Activated naive CD4-positive, alpha-beta T cell treated with anti-CD3 and anti-CD28 coated beads, Interleukin-2, amount 50 U/mL, for 24 hours (primary cell): ENCODE measurements around the gene TEX11.

ENCODE experiments used
- H3K27ac Mint-ChIP-seq: one replicate; pipeline ENCODE4 v1.8.0; 2021; ENCODE audit warnings: mild to moderate bottlenecking, mixed read lengths
- H3K27me3 Mint-ChIP-seq: one replicate; pipeline ENCODE4 v1.8.0; 2021; ENCODE audit warnings: mixed read lengths
- H3K36me3 Mint-ChIP-seq: one replicate; pipeline ENCODE4 v1.8.0; 2021; ENCODE audit warnings: mixed read lengths
- H3K4me1 Mint-ChIP-seq: one replicate; pipeline ENCODE4 v1.8.0; 2021; ENCODE audit warnings: mixed read lengths
- H3K4me3 Mint-ChIP-seq: one replicate; pipeline ENCODE4 v1.8.0; 2021; ENCODE audit warnings: mild to moderate bottlenecking, mixed read lengths
- H3K9me3 Mint-ChIP-seq: one replicate; pipeline ENCODE4 v1.8.0; 2021; ENCODE audit warnings: mixed read lengths

The TEX11 gene

GRCh38 chrX:70504772-70505450 lies 403.6 kb downstream of the TEX11 start:
- no peaks in the 10 kb centered on the region for H3K27me3 Mint-ChIP-seq
- no peak overlapping the region for H3K27ac Mint-ChIP-seq
- H3K9me3 Mint-ChIP-seq = no peaks in the 10 kb centered on the region
- H3K36me3 Mint-ChIP-seq = peaks cover 2% of the 10 kb centered on the region
- H3K4me1 Mint-ChIP-seq = no peaks in the 10 kb centered on the region
- no peak overlapping the region for H3K4me3 Mint-ChIP-seq

GRCh38 chrX:70500826-70501225 lies 407.7 kb downstream of the TEX11 start:
- Mint-ChIP-seq H3K36me3 (peaks cover 5% of the 10 kb centered on the region), H3K27ac (no peak overlapping the region), H3K27me3 (no peaks in the 10 kb centered on the region), H3K4me1 (no peaks in the 10 kb centered on the region), H3K4me3 (no peak overlapping the region), H3K9me3 (no peaks in the 10 kb centered on the region)

- no peak overlapping the region for H3K4me3 Mint-ChIP-seq
- no peaks in the 10 kb centered on the region for H3K4me1 Mint-ChIP-seq
- no peak overlapping the region for H3K27ac Mint-ChIP-seq
- H3K27me3 Mint-ChIP-seq = no peaks in the 10 kb centered on the region
- H3K9me3 Mint-ChIP-seq = no peaks in the 10 kb centered on the region
- peaks cover 8% of the 10 kb centered on the region for H3K36me3 Mint-ChIP-seq
Measured at GRCh38 chrX:70498129-70498528, 410.4 kb downstream of the TEX11 start.

- H3K27ac Mint-ChIP-seq = no peak overlapping the region
- H3K36me3 Mint-ChIP-seq = peaks cover 10% of the 10 kb centered on the region
- H3K4me3 Mint-ChIP-seq = no peak overlapping the region
- no peaks in the 10 kb centered on the region for H3K9me3 Mint-ChIP-seq
- H3K4me1 Mint-ChIP-seq = no peaks in the 10 kb centered on the region
- no peaks in the 10 kb centered on the region for H3K27me3 Mint-ChIP-seq
Measured at GRCh38 chrX:70497026-70497425, 411.5 kb downstream of the TEX11 start.

- peaks cover 12% of the 10 kb centered on the region for H3K36me3 Mint-ChIP-seq
- H3K27ac Mint-ChIP-seq = no peak overlapping the region
- H3K4me1 Mint-ChIP-seq = no peaks in the 10 kb centered on the region
- no peaks in the 10 kb centered on the region for H3K9me3 Mint-ChIP-seq
- no peak overlapping the region for H3K4me3 Mint-ChIP-seq
- H3K27me3 Mint-ChIP-seq = no peaks in the 10 kb centered on the region
Measured at GRCh38 chrX:70496491-70496890, 412.0 kb downstream of the TEX11 start.

GRCh38 chrX:70494441-70494840 lies 414.1 kb downstream of the TEX11 start:
- Mint-ChIP-seq H3K4me1 (no peaks in the 10 kb centered on the region), H3K4me3 (no peak overlapping the region), H3K27ac (no peak overlapping the region), H3K36me3 (peaks cover 11% of the 10 kb centered on the region), H3K27me3 (no peaks in the 10 kb centered on the region), H3K9me3 (no peaks in the 10 kb centered on the region)

- Mint-ChIP-seq H3K4me3 (no peak overlapping the region), H3K9me3 (no peaks in the 10 kb centered on the region), H3K4me1 (no peaks in the 10 kb centered on the region), H3K27me3 (no peaks in the 10 kb centered on the region), H3K36me3 (peaks cover 9% of the 10 kb centered on the region), H3K27ac (no peak overlapping the region)
Measured at GRCh38 chrX:70488856-70489255, 419.7 kb downstream of the TEX11 start.

- Mint-ChIP-seq H3K9me3 (no peaks in the 10 kb centered on the region), H3K4me1 (no peaks in the 10 kb centered on the region), H3K27me3 (no peaks in the 10 kb centered on the region), H3K36me3 (peaks cover 5% of the 10 kb centered on the region), H3K27ac (no peak overlapping the region), H3K4me3 (no peak overlapping the region)
Measured at GRCh38 chrX:70485466-70485865, 423.0 kb downstream of the TEX11 start.

- Mint-ChIP-seq H3K9me3 (no peaks in the 10 kb centered on the region), H3K27ac (no peak overlapping the region), H3K4me3 (no peak overlapping the region), H3K4me1 (no peaks in the 10 kb centered on the region), H3K27me3 (no peaks in the 10 kb centered on the region), H3K36me3 (peaks cover 3% of the 10 kb centered on the region)
Measured at GRCh38 chrX:70482300-70482699, 426.2 kb downstream of the TEX11 start.

GRCh38 chrX:70481471-70482270 lies 426.8 kb downstream of the TEX11 start:
- no peak overlapping the region for H3K4me3 Mint-ChIP-seq
- no peaks in the 10 kb centered on the region for H3K27me3 Mint-ChIP-seq
- no peak overlapping the region for H3K27ac Mint-ChIP-seq
- H3K36me3 Mint-ChIP-seq = peaks cover 3% of the 10 kb centered on the region
- H3K4me1 Mint-ChIP-seq = no peaks in the 10 kb centered on the region
- no peaks in the 10 kb centered on the region for H3K9me3 Mint-ChIP-seq

GRCh38 chrX:70480660-70481018 lies 427.9 kb downstream of the TEX11 start:
- Mint-ChIP-seq H3K4me1 (no peaks in the 10 kb centered on the region), H3K9me3 (no peaks in the 10 kb centered on the region)

GRCh38 chrX:70479922-70480659 lies 428.4 kb downstream of the TEX11 start:
- peaks cover 3% of the 10 kb centered on the region for H3K36me3 Mint-ChIP-seq
- H3K4me3 Mint-ChIP-seq = no peak overlapping the region
- no peaks in the 10 kb centered on the region for H3K9me3 Mint-ChIP-seq
- no peaks in the 10 kb centered on the region for H3K27me3 Mint-ChIP-seq
- H3K4me1 Mint-ChIP-seq = no peaks in the 10 kb centered on the region
- H3K27ac Mint-ChIP-seq = no peak overlapping the region

More at GRCh38 chrX:70480660-70481018, 427.9 kb downstream of the TEX11 start:
- no peak overlapping the region for H3K4me3 Mint-ChIP-seq
- H3K27me3 Mint-ChIP-seq = no peaks in the 10 kb centered on the region
- no peak overlapping the region for H3K27ac Mint-ChIP-seq
- H3K36me3 Mint-ChIP-seq = peaks cover 3% of the 10 kb centered on the region

- no peaks in the 10 kb centered on the region for H3K9me3 Mint-ChIP-seq
- H3K4me1 Mint-ChIP-seq = no peaks in the 10 kb centered on the region
- peaks cover 4% of the 10 kb centered on the region for H3K36me3 Mint-ChIP-seq
- no peaks in the 10 kb centered on the region for H3K27me3 Mint-ChIP-seq
- no peak overlapping the region for H3K27ac Mint-ChIP-seq
- no peak overlapping the region for H3K4me3 Mint-ChIP-seq
Measured at GRCh38 chrX:70479247-70479921, 429.1 kb downstream of the TEX11 start.
